PC-9 (cell line): Measurements from ENCODE around the gene HOXA1. TPM values are rescaled to one million over a fixed set of nuclear protein-coding genes. Genes with fewer than 3 reads are reported as not detected.

Experiments
- BruUV-seq: library from RNA; stranded (reverse); fragments of 400-500 nt; replicated peaks from 2 replicates; lab custom pipeline; 2021; lab: Mats Ljungman, UMichigan
- CTCF ChIA-PET: fragments of 300-600 bp; sonication (Branson Sonifier 250); formaldehyde crosslinking; loops from one replicate; lab custom pipeline; 2022; ENCODE audit warnings: antibody characterized with exemption; lab: Charles Lee
- POLR2A ChIA-PET: fragments of 300-600 bp; sonication (Branson Sonifier 250); formaldehyde crosslinking; loops from one replicate; lab custom pipeline; 2022; ENCODE audit warnings: antibody characterized with exemption; ENCODE audit not compliant: unreplicated experiment; lab: Charles Lee
- DNase-seq, 2 experiments: peaks; one replicate each; pipeline versions ENCODE4 v3.0.0 to v3.0.0-alpha.2; 2015 to 2022; ENCODE audit warnings: mixed read lengths in 1 of 2
- H2AFZ ChIP-seq: fragments of 200-600 bp; sonication (generic); 2 replicates; pipeline ENCODE4 v1.8.1; 2017; ENCODE audit warnings: antibody characterized with exemption
- H3F3A ChIP-seq: fragments of 200-600 bp; sonication (generic); 2 replicates; pipeline ENCODE4 v1.8.1; 2017; ENCODE audit warnings: antibody characterized with exemption, mild to moderate bottlenecking, low read depth; ENCODE audit not compliant: insufficient read depth
- H3K27ac ChIP-seq: fragments of 200-600 bp; sonication (generic); 2 replicates; pipeline ENCODE4 v1.6.1; 2016; ENCODE audit warnings: mixed run types
- H3K27me3 ChIP-seq: fragments of 200-600 bp; sonication (generic); 2 replicates; pipeline ENCODE4 v1.6.1; 2016; ENCODE audit warnings: low read depth, mixed run types; ENCODE audit not compliant: insufficient read depth
- H3K36me3 ChIP-seq: fragments of 200-600 bp; sonication (generic); 2 replicates; pipeline ENCODE4 v1.6.1; 2016; ENCODE audit warnings: low read depth, mixed run types
- H3K4me1 ChIP-seq: fragments of 200-600 bp; sonication (generic); replicated peaks from 2 replicates; pipeline ENCODE4 v1.6.1; 2016; ENCODE audit warnings: mixed run types; ENCODE audit not compliant: insufficient read depth
- H3K4me2 ChIP-seq: fragments of 200-600 bp; sonication (generic); 2 replicates; pipeline ENCODE4 v1.6.1; 2017; ENCODE audit warnings: mixed run types
- H3K4me3 ChIP-seq: fragments of 200-600 bp; sonication (generic); 2 replicates; pipeline ENCODE4 v1.6.1; 2016; ENCODE audit warnings: mixed run types
- H3K79me2 ChIP-seq: fragments of 200-600 bp; sonication (generic); 2 replicates; pipeline ENCODE4 v1.6.1; 2017; ENCODE audit warnings: low read depth, mixed run types
- H3K9me2 ChIP-seq: fragments of 200-600 bp; sonication (generic); 2 replicates; pipeline ENCODE4 v1.8.1; 2017; ENCODE audit warnings: mild to moderate bottlenecking; ENCODE audit not compliant: insufficient read depth
- H3K9me3 ChIP-seq: fragments of 200-600 bp; sonication (generic); 2 replicates; pipeline ENCODE4 v1.8.1; 2016; ENCODE audit warnings: low read depth; ENCODE audit not compliant: insufficient read depth
- H4K20me1 ChIP-seq: fragments of 200-600 bp; sonication (generic); 2 replicates; pipeline ENCODE4 v1.8.1; 2017; ENCODE audit not compliant: insufficient read depth
- CTCF ChIP-seq: fragments of 200-600 bp; sonication (generic); conservative IDR thresholded peaks from 2 replicates; pipeline ENCODE4 v1.6.1; 2017; ENCODE audit warnings: mixed run types, antibody characterized with exemption, mild to moderate bottlenecking, moderate library complexity
- EZH2 ChIP-seq: fragments of 200-600 bp; sonication (generic); IDR thresholded peaks from 2 replicates; pipeline ENCODE4 v1.8.0; 2017; ENCODE audit warnings: antibody characterized with exemption, low read depth
- intact Hi-C: fragments of 100-400 bp; cut with micrococcal nuclease; formaldehyde crosslinking; loops from one replicate; pipeline ENCODE4 v1.10.0; 2022; ENCODE audit not compliant: unreplicated experiment
- total RNA-seq: library from RNA; stranded (reverse); gene quantifications from 2 replicates; pipeline ENCODE4 v1.2.3, GENCODE V29; 2021

HOXA1 gene
- total RNA-seq, 1 experiment from 2014 or later = 2.2 TPM

- H2AFZ ChIP-seq = no peak overlapping the region
- no peaks in the 10 kb centered on the region for H3K4me1 ChIP-seq
- H3K79me2 ChIP-seq = peaks cover 25% of the 10 kb centered on the region
- peaks cover 40% of the 10 kb centered on the region for H3F3A ChIP-seq
- TF ChIP-seq CTCF (no peak), EZH2 (no peak)
- H4K20me1 ChIP-seq = no peaks in the 10 kb centered on the region
- no peak overlapping the region for H3K4me3 ChIP-seq
- intact Hi-C loops = no loop called here
- H3K4me2 ChIP-seq = no peak overlapping the region
- ChIA-PET POLR2A (no interaction called here), CTCF (no interaction called here)
- no peak overlapping the region for H3K27ac ChIP-seq
- no peak for DNase-seq
- H3K27me3 ChIP-seq = no peaks in the 10 kb centered on the region
- H3K9me3 ChIP-seq = no peaks in the 10 kb centered on the region
- no peaks in the 10 kb centered on the region for H3K9me2 ChIP-seq
- BruUV-seq = no TSS peak
- H3K36me3 ChIP-seq = peaks cover 25% of the 10 kb centered on the region
These were observed 7.9 kb upstream of the HOXA1 start for GRCh38 chr7:27103489-27104226.

GRCh38 chr7:27102581-27103442 lies 7.0 kb upstream of the HOXA1 start, which contains the start of gene HOXA2:
TSS of gene HOXA2 (minus strand) at chr7:27102683. CDS start at chr7:27102500, 183 bp downstream.
- Histone ChIP-seq H3K4me3 (no peak within 1 kb of the TSS), H3K9me3 (no peaks in the 10 kb centered on the region), H3K36me3 (peaks cover 18% of the 10 kb centered on the region), H3K4me1 (peaks cover 8% of the 10 kb centered on the region), H3K79me2 (peaks cover 16% of the 10 kb centered on the region), H3K27ac (no peak within 1 kb of the TSS), H3K4me2 (no peak within 1 kb of the TSS), H3F3A (peaks cover 39% of the 10 kb centered on the region), H4K20me1 (no peaks in the 10 kb centered on the region), H3K27me3 (no peaks in the 10 kb centered on the region), H2AFZ (no peak within 1 kb of the TSS), H3K9me2 (no peaks in the 10 kb centered on the region)
- CTCF ChIA-PET = no interaction called here
- no TSS peak for BruUV-seq
- intact Hi-C loops = no loop called here
- POLR2A ChIA-PET = no interaction called here
- DNase-seq = no peak
- TF ChIP-seq CTCF = no peak
- no peak for TF ChIP-seq EZH2

- H3K79me2 ChIP-seq = peaks cover 9% of the 10 kb centered on the region
- no peaks in the 10 kb centered on the region for H3K9me3 ChIP-seq
- H3K9me2 ChIP-seq = no peaks in the 10 kb centered on the region
- no peak overlapping the region for H2AFZ ChIP-seq
- peaks cover 39% of the 10 kb centered on the region for H3F3A ChIP-seq
- H3K27ac ChIP-seq = no peak overlapping the region
- BruUV-seq = no TSS peak
- DNase-seq = no peak
- POLR2A ChIA-PET = no interaction called here
- peaks cover 11% of the 10 kb centered on the region for H3K36me3 ChIP-seq
- no peaks in the 10 kb centered on the region for H3K27me3 ChIP-seq
- H3K4me3 ChIP-seq = no peak overlapping the region
- no peak overlapping the region for H3K4me2 ChIP-seq
- CTCF ChIA-PET = no interaction called here
- H4K20me1 ChIP-seq = no peaks in the 10 kb centered on the region
- peaks cover 15% of the 10 kb centered on the region for H3K4me1 ChIP-seq
- intact Hi-C loops = no loop called here
- TF ChIP-seq CTCF = no peak
- TF ChIP-seq EZH2 = no peak
These were observed 6.3 kb upstream of the HOXA1 start for GRCh38 chr7:27101957-27102580.
